ENCODE data around the gene PROP1.
A peak's percentile ranks its signal among the peaks of the same experiment; 100 is the strongest.
"Not testable (repeated sequence)": the region's sequence is repeated elsewhere in the genome, so short reads cannot be mapped to it uniquely, and the experiment has no call there.

Gene PROP1

DNA sequence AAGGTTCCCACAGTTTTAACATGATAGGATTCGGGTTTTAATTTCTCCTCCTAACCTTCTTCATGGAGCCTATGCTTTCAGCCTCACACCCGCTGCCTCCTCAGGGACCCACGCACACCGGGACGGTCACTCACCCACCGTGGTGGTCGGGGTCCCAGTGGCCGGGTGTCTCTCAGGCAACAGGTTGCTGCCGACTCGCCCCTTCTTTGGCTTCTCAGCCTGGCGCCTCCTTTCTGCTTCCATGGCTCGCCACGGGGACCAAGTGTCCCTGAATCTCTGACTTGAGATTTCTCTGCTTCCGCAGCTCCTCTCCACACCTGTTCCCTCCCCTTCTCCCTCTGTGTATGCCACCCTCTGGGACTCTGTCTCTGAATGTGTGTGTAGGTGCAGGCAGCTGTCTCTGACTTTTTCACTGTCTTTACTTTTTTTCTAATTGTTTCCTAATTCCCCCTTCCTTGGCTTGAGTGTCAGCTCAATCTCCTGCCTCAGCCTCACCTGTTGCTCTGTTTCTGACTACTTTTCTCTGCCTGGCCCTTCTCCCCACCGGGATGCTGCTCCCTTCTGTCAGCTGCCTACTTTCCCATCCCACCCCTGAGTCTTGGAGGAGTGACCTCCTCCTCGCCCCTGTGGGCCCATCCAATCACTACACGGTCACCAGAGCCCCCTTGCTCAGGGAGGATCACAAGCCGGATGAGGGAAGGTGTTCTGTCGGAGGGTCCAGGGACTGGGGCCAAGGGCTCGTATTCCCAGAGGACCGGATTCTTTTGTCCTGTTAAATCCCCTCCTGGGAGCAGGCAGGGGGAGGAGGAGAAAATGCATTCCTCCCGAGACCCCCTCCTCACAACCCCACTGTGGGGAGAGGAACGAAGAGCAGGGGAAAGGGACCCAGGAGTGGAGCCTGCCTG, at the start of gene PROP1:
Gene PROP1 (minus strand): TSS at position 552 of the 905 bp plus-strand sequence. CDS start 309 bp downstream, at position 243.
- DNase-seq = no peak

DNA sequence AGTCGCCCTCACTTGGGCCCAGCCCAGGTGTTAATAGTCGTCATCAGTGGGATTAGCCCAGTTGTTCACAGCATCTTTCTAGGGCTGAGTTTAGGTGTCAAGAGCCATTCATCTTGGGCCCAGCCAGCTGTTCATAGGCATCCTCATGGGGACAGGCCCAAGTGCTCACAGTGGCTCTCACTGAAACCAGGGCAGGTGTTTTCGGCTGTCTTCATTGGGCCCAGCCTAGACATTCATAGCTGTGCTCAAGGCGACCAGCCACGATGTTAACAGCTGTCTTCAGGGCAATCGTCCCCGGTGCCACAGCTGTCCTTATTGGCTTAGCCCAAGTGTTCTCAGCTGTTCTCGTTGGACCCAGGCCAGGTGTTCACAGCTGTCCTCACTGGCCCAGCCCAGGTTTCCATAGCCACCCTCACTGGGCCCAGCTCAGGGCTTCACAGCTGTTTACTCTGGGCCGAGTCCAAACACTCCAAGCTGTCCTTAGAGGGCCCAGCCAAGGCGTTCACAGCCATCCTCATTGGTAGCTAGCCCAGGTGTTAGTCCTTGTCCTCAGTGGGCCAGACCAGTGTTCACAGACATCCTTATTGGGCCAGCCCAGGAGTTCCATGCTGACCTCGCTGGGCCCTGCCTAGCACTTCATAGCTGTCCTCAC, 23.5 kb upstream of the PROP1 start:
- DNase-seq = not testable (repeated sequence)

DNA sequence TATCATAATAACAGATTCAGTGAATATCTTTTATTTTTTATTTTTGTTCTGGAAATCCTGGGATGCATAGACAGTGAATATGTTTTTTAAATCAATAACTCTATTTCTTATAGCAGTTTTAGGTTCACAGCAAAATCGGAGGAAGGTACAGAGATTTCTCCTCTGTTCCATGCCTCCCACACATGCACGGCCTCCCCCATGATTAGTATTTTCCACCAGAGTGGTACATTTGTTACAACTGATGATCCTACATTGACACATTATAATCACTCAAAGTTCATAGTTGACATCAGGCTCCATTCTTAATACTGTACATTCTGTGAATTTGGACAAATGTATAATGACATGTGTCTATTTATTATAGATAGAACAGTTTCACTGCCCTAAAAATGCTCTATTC, 16.7 kb upstream of the PROP1 start:
- DNase-seq = not testable (repeated sequence)

DNA sequence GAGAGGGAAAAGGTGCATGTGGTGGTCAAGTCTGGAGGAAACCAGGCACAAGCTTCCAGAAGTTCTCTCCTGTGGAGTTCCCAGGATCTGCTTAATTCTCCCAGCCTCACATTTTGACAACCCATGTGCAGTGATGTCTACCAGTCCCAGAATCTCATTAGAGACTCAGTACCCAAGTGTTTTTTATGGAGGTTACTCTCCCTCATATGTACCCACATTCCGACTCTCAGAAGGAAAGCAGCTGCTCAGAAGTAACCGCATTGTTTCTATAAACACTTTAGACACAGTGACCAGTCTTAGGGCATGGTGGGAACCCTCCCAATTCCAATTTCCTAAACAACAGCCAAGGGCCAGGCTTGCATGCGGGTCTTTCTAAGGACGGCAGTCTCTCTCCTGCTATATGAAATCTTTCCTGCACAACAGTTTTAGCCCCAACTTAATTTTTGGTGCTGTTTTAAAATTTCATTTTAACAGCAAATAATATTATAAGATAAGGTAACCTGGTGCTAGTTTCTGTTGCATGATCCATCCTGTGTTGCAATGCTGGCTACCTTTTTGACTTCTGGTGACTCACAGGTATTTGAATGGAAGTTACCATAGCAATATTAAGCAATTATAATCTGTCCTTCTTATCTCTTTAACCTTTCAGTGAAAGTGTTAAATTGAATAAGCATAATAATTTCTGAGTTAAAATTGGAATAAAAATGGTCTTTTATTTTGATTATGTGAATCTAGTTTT, 15.9 kb upstream of the PROP1 start:
- DNase-seq = not testable (repeated sequence)

DNA sequence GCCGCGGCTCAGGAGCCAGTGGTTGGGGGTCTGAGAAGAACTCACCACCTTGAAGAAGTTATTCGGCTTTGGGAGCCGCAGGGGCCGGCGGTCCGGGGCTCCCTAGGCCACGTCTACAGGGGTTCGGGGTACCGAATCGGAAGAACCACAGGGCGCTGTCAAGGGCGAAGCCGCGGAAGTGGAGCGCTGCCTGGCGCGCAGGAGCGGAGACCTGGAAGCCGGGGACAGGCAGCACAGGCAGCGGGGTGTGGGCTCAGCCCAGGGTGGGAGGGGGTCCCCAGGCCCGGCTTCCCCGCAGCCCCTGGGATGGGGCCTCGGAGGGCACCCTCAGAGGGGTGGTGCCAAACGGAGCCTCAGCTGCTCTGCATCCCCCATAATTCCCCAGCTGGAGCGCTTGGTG, 11.2 kb upstream of the PROP1 start:
- not testable (repeated sequence) for DNase-seq

DNA sequence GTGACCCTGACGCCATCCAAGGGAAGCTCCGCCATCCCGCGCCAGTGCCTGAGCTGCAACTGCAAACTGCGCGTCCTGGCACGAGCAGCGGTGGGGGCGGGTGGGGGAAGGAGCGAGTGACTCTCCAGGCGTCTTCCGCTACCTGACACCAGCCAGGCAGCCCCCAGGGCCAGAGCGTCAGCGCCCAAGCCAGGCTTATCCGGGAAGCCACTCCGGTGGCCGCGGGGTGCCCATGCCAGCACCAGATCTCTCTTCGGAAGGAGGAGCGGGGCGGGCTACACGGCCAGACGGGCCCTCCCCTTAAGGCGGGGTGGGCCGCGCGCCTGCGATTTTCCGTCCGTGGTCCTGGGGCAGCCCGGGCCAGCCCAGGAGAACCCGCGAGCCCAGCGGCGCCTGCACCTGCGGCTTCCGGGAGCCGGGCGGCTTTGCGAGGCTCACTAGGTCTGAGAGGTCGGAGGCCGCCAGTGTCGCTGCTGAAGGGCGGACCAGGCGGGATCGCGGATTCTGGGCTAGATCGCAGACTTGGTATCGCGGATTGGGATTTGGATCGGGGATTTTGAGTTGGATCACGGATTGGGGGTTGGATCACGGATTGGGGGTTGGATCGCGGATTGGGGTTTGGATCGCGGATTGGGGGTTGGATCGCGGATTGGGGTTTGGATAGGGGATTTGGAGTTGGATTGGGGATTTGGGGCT, 10.6 kb upstream of the PROP1 start:
- peak; percentile 58 for DNase-seq

DNA sequence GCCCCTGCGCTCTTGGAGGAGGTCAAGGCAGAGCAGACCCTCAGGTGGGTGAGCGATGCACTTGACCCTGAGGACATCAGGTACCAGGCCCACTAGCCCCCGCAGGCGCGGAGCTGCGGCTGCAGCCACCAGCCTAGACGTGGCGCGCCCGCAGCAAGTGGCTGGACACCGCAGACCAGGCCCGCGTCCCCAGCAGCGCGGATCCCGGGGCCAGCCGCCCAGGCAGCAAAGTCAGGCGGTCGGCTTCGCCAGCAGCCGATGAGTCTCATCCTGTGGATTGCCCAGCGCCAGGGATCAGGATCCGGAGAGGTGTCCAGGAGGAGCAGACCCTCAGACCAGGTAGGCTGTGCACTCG, 10.1 kb upstream of the PROP1 start:
- DNase-seq = not testable (repeated sequence)

DNA sequence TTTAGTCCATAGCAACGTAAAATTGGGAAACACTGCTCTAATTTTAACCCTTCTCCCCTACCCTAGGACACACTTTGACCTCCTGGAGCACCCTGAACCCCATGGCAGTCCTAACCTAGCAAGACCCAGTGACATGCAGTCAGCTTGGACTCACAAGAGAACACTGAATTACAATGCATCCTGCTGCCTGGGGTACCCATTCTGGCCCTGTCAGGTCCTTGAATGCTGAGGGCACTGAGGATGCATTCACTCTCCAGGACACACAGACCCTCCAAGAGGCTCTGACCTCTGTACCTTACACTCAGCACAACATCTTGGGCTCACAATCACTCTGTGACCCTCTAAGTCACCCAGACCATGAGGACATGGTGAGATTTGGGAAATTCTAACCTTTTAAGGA, 1.8 kb upstream of the PROP1 start:
- DNase-seq = no peak

DNA sequence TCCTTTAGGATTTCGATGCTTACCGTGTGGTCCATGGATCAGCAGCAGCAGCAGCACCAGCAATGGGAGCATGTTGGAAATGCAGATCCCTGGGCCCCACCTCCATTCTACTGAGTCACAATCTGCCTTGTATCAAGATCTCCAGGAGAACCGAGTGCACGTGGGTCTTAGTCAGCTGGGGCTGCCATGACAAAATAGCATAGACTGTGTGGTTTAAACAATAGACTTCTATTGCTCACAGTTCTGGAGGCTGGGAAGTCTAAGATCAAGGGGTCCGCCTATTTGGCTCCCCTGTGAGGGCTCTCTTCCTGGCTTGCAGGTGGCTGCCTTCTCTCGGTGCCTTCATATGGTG, 1.3 kb upstream of the PROP1 start:
- DNase-seq = no peak

DNA sequence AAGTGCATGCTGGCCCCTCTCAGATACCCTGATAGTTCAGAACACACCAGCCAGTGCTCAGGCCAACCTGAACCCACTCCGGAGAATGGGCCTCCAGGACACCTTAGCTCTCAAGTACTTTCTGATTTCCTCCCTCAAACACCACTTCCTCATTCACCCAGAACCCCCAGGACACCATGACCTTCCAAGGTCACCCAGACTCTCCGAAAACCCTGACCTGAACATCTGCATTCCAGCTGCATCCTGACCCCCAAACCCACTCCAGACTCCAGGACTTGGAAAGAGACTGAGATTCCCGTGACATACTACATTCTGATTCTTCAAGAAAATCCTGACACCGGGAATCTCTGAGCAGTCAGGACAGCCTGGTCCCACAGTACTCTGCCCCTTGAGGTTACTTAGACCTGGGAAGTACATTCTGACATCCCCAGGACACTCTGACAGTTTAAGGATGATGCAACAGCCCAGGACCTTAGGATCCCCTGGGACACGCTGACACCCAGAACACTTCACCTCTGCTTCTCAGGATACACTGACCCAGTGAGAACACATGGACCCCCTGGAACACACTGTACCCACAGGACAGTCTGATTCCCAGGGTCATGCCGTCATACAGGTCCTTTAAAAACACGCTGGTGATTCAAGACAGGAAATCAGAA, 747 bp upstream of the PROP1 start:
- DNase-seq = no peak

DNA sequence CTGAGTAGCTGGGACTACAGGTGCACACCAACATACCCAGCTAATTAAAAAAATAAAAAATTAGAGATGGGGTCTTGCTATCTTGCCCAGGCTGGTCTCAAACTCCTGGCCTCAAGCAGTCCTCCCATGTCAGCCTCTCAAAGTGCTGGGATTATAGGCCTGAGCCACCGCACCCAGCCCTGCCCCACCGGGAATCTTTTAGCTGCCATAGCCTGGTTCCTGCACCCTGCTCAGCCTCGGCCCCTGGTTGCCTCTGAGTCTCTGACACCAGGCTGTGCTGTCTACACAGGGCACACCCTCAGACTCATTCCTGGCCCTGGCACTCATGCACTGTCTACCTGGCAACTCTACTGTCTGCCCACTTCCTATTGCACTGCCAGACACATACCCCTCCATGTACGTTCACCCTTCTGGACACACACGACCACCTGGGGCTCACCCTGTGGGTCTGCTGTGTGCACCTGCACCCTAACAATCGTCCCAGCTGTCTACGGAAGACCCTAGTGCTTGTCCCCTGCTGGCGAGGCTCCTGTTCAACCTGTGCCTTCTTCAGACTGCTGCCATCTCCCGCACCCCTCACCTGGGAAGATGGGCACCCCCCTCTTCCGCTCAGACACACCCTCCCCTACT, 1.4 kb downstream of the PROP1 start:
- DNase-seq = no peak

DNA sequence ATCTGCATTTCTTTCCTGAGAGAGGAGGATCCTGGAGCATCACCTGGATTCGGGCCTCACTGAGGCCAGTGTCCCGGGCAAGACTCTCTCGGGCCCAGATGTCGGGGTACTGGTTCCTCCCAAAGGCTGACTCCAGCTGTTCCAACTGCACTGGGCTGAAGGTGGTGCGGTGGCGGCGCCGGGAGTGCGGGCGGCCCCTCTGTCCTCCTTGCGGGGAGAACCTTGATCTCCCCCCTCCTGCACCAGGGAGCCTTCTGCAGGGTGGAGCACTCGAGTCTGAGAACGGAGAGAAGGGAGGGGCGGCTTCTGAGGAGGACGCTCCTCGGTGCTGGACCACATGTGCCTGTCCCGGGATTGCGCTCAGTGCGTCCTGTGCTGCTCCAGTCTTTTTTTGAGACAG, 2.0 kb downstream of the PROP1 start:
- DNase-seq = no peak

DNA sequence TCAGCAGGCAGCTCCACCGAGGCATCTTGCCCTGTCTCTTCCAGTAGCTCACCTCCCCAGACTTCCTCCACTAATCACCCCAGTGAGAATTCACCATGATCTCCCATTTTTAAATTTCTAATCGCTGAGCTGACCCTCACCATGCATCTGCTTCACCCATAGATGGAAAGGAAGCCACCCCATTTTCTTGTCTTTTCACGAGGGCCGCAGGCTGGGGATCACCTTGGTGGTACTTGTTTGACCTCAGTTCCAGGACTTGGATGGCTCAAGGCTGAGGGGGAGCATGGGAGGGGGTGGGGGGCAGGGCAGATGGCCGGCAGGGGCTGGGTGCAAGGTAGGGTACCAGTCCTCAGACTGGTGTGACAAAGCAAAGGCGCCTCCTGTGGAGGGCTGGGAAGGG, 3.6 kb downstream of the PROP1 start:
- DNase-seq = no peak

DNA sequence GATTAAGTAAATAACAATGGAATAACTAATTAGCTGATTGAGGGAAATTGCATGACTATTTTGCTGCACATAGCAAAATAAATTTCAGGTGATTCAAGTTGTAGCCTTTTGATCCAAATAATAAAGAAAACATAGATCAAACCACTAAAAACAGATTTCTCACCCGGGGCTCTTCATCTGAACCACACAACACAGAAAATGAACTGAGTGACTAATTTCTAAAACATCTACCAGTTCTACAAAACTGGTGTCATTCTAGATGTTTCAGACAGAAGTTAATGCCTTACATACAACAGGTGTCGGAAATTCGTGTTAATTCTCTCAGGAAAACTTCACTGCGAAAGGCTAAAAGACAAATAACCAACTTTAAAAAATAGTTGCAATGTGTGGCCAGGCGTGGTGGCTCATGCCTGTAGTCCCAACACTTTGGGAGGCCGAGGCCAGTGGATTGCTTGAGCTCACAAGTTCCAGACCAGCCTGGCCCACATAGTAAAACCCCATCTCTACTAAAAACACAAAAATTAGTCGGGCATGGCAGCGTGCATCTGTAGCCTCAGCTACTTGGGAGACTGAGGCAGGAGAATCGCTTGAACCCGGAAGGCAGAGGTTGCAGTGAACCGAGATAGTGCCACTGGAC, 6.9 kb downstream of the PROP1 start:
- DNase-seq = no peak

DNA sequence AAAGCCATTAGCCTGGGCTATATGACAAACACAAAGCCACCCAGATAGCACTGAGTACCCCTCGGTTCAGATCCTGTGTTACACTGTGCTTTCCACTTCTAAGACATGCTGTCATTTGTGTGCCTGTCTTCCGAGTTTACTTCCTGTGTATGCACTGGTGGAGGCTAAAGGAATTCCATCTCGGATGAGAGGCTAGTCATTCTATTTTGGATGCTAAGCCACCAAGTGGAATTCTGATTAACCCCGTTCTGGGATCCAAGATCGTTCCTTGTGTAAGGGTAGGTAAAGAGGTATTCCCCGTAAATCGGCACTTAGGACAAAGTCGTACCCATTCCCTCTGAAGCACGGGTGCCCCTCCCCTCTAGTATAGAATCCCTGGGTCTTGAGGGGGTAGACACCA, 8.7 kb downstream of the PROP1 start:
- no peak for DNase-seq

DNA sequence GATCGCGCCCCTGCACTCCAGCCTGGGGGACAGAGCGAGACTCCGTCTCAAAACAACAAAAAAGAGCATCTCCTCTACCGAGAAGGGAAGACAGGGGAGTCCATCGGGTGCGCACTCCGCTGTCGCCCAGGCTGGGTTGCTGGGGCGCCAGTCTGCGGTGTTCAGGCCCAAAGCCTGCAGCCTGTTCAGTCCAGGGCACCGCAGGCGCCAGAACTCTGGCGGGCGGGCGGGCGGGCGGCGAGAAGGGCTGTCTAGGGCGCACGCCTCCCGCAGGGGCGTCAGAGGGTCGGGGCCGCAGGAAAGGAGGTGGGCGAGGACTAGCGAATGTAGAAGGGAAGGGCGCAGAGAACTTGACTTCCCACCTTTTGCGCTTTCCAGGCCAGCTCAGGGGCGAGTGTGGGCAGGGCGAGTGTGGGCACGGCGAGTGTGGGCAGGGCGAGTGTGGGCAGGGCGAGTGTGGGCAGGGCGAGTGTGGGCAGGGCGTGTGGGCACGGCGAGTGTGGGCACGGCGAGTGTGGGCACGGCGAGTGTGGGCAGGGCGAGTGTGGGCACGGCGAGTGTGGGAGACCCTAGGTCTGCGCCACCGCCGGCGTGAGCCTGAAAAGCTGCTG, 10.5 kb downstream of the PROP1 start:
- DNase-seq = no peak

DNA sequence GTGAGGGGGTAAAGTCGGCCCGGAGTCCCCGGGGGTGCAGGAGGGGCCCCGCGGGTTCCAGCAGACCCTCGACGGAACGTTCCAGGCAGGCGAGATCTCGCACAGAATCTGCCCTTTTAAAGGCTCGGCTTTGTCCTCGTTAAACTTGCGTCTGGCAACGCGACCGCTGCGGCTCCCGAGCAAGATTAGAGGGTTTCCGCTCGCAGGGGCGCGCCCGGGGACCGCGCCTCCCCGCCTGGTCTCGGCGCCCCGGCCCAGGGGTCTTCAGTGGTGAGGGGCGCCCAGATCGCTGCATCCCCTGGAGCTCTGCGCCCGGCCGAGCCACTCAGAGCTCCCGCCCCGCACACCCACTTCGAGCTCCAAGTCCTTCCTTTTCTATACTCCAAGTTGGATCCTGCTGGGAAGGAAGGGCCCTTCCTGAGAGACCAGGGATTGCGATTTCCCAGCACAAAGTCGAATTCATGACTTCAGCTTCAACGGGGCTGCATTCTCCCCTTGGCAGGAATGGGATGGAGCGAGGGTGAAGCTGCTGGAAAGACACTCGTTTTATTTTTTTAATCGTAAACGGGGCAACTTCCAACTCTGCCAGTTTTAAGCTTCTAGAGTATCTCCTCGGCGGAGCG, 11.3 kb downstream of the PROP1 start:
- DNase-seq = no peak

DNA sequence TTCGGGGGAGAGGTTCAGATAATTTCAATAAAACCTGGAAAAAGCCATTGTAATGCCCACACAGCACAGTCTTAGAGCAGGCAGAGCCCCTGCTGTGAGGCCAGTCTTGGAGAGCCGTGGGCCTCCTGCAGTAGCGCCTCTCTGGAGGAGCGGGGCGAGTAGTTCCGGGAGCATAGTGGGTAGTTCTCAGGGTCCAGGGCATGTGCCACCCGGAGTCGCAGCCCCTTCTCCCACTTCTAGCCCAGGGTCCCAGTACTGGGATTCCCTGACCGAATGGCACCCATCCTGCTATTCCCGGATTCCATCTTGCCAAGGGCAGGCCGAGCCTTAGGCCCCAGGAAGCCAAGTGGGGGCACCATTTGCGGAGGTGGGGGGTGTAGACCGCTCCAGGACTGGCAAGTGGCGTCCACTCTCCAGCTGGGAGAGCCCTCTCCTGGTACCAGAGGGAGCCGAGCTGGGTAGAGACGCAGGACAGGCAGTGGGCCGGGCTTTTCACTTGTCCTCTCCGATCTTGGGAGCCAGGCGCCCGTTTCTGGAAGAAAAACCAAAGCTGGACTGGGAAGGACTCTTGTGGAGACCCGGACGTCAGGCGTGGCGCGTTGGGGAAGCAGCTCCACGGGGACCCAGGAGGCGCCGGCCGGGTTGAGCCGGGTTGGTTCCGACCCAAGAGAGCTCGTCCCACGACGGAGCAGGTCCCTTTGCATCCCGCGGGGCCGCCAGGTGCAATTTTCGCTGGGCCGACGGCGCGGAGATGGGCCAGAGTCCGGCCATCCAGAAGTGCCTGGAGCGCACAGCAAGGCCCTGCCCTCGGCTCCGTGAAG, 12.1 kb downstream of the PROP1 start:
- no peak for DNase-seq

DNA sequence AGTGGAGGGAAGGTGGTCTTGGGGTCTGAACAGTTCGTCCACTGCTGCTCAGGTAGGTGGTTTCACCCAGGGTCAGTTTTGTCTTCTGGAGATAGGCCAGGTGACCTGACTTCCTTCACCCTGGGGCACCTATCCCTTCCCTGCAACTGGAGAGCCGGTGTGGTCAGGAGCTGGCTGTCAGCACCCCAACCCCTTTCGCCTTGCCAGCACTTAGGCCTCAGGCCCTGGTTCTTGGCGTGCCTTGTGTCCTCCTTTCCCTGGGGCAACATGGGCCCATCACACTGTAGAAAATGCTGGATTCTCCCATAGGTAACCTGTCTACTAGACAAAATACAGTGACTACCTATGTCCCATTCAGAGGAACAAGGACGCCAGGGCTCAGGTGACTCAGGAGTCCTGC, 13.1 kb downstream of the PROP1 start:
- no peak for DNase-seq
